ENCODE data around the gene CTXND1. TPM values are rescaled to one million over a fixed set of nuclear protein-coding genes. Genes with fewer than 3 reads are reported as not detected.

Gene CTXND1
- total RNA-seq, 1 donor from 2014 or later = not detected

GRCh38 chr15:80199869-80200268, 52.1 kb downstream of the CTXND1 start:
- Mint-ChIP-seq H3K27me3 (ENCODE audit: low read depth) (peaks cover 4% of the 10 kb centered on the region), H3K27ac (no peak overlapping the region), H3K4me1 (ENCODE audit: low read depth) (no peaks in the 10 kb centered on the region)

DNA sequence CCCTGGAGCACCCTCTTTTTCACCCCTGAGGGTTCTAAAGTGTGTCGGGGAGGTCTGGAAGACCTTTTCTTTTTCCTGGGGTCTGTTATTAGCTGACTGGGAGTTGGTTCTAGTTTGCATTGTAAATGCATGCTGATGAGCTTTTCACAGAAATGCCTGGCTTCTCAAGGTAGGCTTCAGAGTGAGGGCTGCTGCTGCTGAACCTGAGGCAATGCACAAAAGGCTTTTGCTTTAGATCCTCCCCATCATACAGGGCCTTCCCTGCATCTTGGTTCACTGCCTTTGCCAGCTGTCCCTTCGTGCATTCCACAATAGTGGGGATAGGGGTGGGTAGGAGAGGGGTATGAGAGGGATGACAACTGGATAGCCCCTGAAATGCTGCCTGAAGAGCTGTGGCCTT, 52.6 kb downstream of the CTXND1 start:
- no peaks in the 10 kb centered on the region for H3K9me3 Mint-ChIP-seq
- DNase-seq (ENCODE audit: low spot score) = no peak
- H3K27ac Mint-ChIP-seq = no peak overlapping the region
- no peaks in the 10 kb centered on the region for H3K4me1 Mint-ChIP-seq (ENCODE audit: low read depth)
- H3K4me3 Mint-ChIP-seq (ENCODE audit: low read depth) = no peak overlapping the region
- peaks cover 2% of the 10 kb centered on the region for H3K27me3 Mint-ChIP-seq (ENCODE audit: low read depth)
- intact Hi-C loops (cut with micrococcal nuclease) = no loop called here
- H3K36me3 Mint-ChIP-seq (ENCODE audit: low read depth) = no peaks in the 10 kb centered on the region

More at GRCh38 chr15:80199869-80200268, 52.1 kb downstream of the CTXND1 start:
- intact Hi-C loops (cut with micrococcal nuclease) = no loop called here
- Mint-ChIP-seq H3K36me3 (ENCODE audit: low read depth) (no peaks in the 10 kb centered on the region), H3K4me3 (ENCODE audit: low read depth) (no peak overlapping the region), H3K9me3 (no peaks in the 10 kb centered on the region)
- no peak for DNase-seq (ENCODE audit: low spot score)

GRCh38 chr15:80194914-80195313, 57.1 kb downstream of the CTXND1 start:
- H3K4me3 Mint-ChIP-seq (ENCODE audit: low read depth) = no peak overlapping the region
- DNase-seq (ENCODE audit: low spot score) = no peak
- no peaks in the 10 kb centered on the region for H3K9me3 Mint-ChIP-seq
- no peaks in the 10 kb centered on the region for H3K36me3 Mint-ChIP-seq (ENCODE audit: low read depth)
- intact Hi-C loops (cut with micrococcal nuclease) = no loop called here
- H3K4me1 Mint-ChIP-seq (ENCODE audit: low read depth) = no peaks in the 10 kb centered on the region
- H3K27me3 Mint-ChIP-seq (ENCODE audit: low read depth) = no peaks in the 10 kb centered on the region
- no peak overlapping the region for H3K27ac Mint-ChIP-seq

DNA sequence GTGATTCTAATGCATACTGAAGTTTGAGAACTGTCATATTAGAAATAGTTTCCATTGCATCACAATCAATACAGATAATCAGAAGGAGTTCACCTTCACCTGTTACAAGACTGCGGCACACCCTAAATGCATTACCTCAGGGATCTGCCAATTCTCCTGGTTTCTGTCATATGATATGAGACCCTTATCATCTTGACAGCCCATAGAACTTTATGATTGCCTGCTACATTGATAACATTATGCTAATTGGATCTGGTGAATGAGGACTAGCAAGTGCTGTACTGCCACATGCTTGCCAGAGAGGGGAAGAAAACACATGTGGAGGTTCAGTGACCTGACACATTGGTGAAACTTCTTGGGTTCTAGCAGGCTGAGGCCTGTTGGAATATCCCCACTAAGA, 57.8 kb downstream of the CTXND1 start:
- intact Hi-C loops (cut with micrococcal nuclease) = no loop called here
- DNase-seq (ENCODE audit: low spot score) = no peak
- Mint-ChIP-seq H3K9me3 (no peaks in the 10 kb centered on the region), H3K27ac (no peak overlapping the region), H3K36me3 (ENCODE audit: low read depth) (no peaks in the 10 kb centered on the region), H3K4me3 (ENCODE audit: low read depth) (no peak overlapping the region), H3K27me3 (ENCODE audit: low read depth) (no peaks in the 10 kb centered on the region), H3K4me1 (ENCODE audit: low read depth) (no peaks in the 10 kb centered on the region)

DNA sequence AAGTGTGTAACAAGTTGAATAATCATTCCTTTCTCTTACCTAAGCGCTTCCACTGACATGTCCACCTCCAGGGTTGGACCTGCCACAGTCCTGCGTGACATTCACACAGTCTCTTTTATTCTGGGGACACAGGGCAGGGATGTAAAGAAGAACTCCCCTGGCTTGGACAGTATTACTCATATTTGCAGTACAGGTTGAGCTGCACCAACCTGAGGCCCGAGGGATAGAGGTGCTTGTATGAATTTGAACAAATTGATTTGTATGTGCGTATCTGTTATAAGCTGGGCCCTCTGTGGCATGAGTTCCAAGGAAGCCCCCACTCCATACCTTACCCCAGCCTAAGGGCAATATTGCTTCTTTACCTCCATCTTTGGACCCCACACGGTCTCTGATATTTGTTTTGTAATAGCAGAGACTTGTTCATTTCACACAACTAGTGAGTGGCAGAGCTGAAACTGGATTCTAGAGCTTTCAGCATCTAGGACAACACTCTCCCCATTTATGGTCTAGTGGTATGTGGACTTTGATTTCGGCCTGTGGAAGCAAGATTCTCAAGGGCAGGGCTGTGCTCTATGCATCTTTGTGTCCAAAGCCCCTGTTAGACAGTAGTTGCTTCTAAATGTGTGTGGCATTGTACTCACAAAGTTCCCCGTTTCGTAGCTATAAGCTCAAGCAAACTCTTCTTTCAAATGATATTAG, 60.0 kb downstream of the CTXND1 start:
- Mint-ChIP-seq H3K4me3 (ENCODE audit: low read depth) (no peak overlapping the region), H3K27me3 (ENCODE audit: low read depth) (no peaks in the 10 kb centered on the region), H3K36me3 (ENCODE audit: low read depth) (peaks cover 8% of the 10 kb centered on the region), H3K4me1 (ENCODE audit: low read depth) (no peaks in the 10 kb centered on the region), H3K9me3 (no peaks in the 10 kb centered on the region), H3K27ac (no peak overlapping the region)
- intact Hi-C loops (cut with micrococcal nuclease) = no loop called here
- no peak for DNase-seq (ENCODE audit: low spot score)

- intact Hi-C loops (cut with micrococcal nuclease) = no loop called here
- H3K4me1 Mint-ChIP-seq (ENCODE audit: low read depth) = no peaks in the 10 kb centered on the region
- H3K4me3 Mint-ChIP-seq (ENCODE audit: low read depth) = no peak overlapping the region
- H3K9me3 Mint-ChIP-seq = no peaks in the 10 kb centered on the region
- H3K36me3 Mint-ChIP-seq (ENCODE audit: low read depth) = peaks cover 13% of the 10 kb centered on the region
- DNase-seq (ENCODE audit: low spot score) = no peak
- no peak overlapping the region for H3K27ac Mint-ChIP-seq
- H3K27me3 Mint-ChIP-seq (ENCODE audit: low read depth) = no peaks in the 10 kb centered on the region
Measured at GRCh38 chr15:80191198-80191597, 60.8 kb downstream of the CTXND1 start.

- H3K27ac Mint-ChIP-seq = no peak overlapping the region
- H3K9me3 Mint-ChIP-seq = no peaks in the 10 kb centered on the region
- H3K4me1 Mint-ChIP-seq (ENCODE audit: low read depth) = no peaks in the 10 kb centered on the region
- no peak overlapping the region for H3K4me3 Mint-ChIP-seq (ENCODE audit: low read depth)
- DNase-seq (ENCODE audit: low spot score) = no peak
- peaks cover 33% of the 10 kb centered on the region for H3K36me3 Mint-ChIP-seq (ENCODE audit: low read depth)
- intact Hi-C loops (cut with micrococcal nuclease) = no loop called here
- H3K27me3 Mint-ChIP-seq (ENCODE audit: low read depth) = no peaks in the 10 kb centered on the region
Measured at GRCh38 chr15:80188251-80188650, 63.8 kb downstream of the CTXND1 start.

DNA sequence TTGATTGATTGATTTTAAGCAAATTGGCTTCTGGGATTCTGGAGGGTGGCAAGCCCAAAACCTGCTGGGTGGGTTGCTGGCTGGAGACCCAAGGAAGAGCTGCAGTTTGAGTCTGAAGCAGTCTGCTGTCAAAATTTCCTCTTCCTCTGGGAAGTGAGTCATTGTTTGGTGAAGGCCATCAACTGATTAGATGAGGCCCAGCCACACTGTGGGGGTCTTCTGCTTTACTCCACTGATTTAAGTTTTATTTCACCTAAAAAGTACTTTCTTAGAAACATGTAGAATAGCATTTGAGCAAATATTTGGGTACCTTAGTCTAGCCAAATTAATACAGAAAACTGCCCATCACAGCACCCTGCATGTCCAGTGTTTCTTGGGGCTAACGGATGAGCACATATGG, 65.4 kb downstream of the CTXND1 start:
- intact Hi-C loops (cut with micrococcal nuclease) = no loop called here
- Mint-ChIP-seq H3K9me3 (no peaks in the 10 kb centered on the region), H3K27ac (no peak overlapping the region), H3K27me3 (ENCODE audit: low read depth) (no peaks in the 10 kb centered on the region), H3K4me1 (ENCODE audit: low read depth) (no peaks in the 10 kb centered on the region), H3K36me3 (ENCODE audit: low read depth) (peaks cover 43% of the 10 kb centered on the region), H3K4me3 (ENCODE audit: low read depth) (no peak overlapping the region)
- no peak for DNase-seq (ENCODE audit: low spot score)

DNA sequence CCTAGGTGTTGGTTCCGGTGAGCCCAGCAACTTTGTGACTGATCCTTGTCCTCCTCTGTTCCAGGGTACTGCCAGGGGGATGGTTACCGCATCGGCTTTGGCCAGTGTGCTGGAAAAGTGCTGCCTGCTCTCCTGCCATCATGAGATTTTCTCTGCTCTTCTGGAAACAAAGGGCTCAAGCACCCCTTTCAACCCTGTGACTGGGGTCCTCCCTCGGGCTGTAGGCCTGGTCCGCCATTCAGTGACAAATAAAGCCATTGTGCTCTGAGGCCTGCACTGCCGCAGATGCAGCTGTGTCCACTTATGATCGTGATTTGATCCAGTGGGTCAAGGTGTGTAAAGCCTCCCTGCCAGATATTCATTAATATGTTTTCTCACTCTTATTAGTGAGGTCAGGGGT, 65.9 kb downstream of the CTXND1 start:
- Mint-ChIP-seq H3K36me3 (ENCODE audit: low read depth) (peaks cover 45% of the 10 kb centered on the region), H3K9me3 (no peaks in the 10 kb centered on the region), H3K27me3 (ENCODE audit: low read depth) (no peaks in the 10 kb centered on the region), H3K4me3 (ENCODE audit: low read depth) (no peak overlapping the region), H3K4me1 (ENCODE audit: low read depth) (no peaks in the 10 kb centered on the region), H3K27ac (no peak overlapping the region)
- DNase-seq (ENCODE audit: low spot score) = no peak
- intact Hi-C loops (cut with micrococcal nuclease) = no loop called here

DNA sequence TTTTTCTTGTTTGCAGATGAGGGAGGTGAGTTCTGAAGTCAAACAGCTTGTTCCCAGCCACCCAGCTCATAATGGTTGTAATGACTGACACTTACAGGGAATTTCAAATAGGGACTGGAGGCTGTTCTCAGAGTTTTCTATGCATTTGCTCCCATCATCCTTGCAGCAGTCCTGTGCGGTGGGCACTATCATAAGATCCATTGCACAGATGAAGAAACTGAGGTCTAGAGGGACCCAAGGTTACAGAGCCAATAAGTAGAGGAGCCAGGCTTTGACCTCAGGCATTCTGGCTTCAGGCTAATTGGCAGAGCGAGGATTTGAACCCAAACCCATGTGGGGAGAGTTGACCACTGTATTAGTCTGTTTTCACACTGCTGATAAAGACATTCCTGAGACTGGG, 66.9 kb downstream of the CTXND1 start:
- no peak for DNase-seq (ENCODE audit: low spot score)
- Mint-ChIP-seq H3K36me3 (ENCODE audit: low read depth) (peaks cover 46% of the 10 kb centered on the region), H3K27me3 (ENCODE audit: low read depth) (no peaks in the 10 kb centered on the region), H3K4me1 (ENCODE audit: low read depth) (no peaks in the 10 kb centered on the region), H3K9me3 (no peaks in the 10 kb centered on the region), H3K27ac (no peak overlapping the region), H3K4me3 (ENCODE audit: low read depth) (no peak overlapping the region)
- intact Hi-C loops (cut with micrococcal nuclease) = no loop called here

DNA sequence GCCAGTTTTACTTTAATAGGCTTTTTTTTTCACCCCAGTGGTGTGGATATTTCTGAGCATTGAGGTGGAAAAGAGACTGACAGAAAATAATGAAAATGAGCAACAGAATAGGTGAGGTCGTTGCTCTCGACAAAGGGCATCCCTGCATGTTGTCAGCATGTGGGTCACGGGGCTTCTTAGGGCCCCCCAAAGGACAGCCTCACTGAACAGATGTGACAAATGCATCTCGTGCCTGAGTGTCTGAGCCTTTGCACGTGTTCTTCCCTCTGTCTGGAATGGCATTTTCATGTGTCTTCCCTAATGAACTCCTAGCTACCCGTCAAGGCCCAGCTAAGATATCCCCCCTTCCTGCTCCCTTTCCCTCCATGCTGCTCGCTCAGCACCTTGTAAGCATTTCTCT, 67.5 kb downstream of the CTXND1 start:
- H3K27me3 Mint-ChIP-seq (ENCODE audit: low read depth) = no peaks in the 10 kb centered on the region
- no peaks in the 10 kb centered on the region for H3K9me3 Mint-ChIP-seq
- H3K4me1 Mint-ChIP-seq (ENCODE audit: low read depth) = no peaks in the 10 kb centered on the region

GRCh38 chr15:80183886-80184285, 68.1 kb downstream of the CTXND1 start:
- no peak overlapping the region for H3K4me3 Mint-ChIP-seq (ENCODE audit: low read depth)
- no peak overlapping the region for H3K27ac Mint-ChIP-seq
- no peak for DNase-seq (ENCODE audit: low spot score)
- no peaks in the 10 kb centered on the region for H3K27me3 Mint-ChIP-seq (ENCODE audit: low read depth)
- H3K36me3 Mint-ChIP-seq (ENCODE audit: low read depth) = peaks cover 46% of the 10 kb centered on the region
- no peaks in the 10 kb centered on the region for H3K9me3 Mint-ChIP-seq
- H3K4me1 Mint-ChIP-seq (ENCODE audit: low read depth) = no peaks in the 10 kb centered on the region
- intact Hi-C loops (cut with micrococcal nuclease) = no loop called here

More for the DNA sequence above, 67.5 kb downstream of the CTXND1 start:
- intact Hi-C loops (cut with micrococcal nuclease) = no loop called here
- peaks cover 46% of the 10 kb centered on the region for H3K36me3 Mint-ChIP-seq (ENCODE audit: low read depth)
- H3K4me3 Mint-ChIP-seq (ENCODE audit: low read depth) = no peak overlapping the region
- no peak overlapping the region for H3K27ac Mint-ChIP-seq
- no peak for DNase-seq (ENCODE audit: low spot score)

DNA sequence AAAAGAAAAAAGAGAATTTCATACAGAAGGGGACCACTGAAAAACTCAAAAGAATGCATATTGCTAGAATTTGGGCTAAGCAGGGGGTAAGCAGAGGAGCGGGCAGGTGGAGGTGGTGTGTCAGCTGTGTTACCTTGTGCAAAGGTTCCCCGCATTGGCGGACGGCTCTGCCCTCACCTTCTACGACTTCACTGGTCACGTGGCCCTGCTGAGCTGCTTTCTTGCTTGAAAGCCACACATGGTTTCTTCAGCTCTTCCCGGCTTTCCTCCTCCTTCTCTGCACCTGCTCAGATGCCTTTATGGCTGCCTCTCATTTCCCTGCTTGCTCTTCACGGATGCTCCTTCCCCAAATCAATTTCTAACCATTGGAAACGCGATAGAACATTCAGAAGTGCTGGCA, 68.7 kb downstream of the CTXND1 start:
- H3K36me3 Mint-ChIP-seq (ENCODE audit: low read depth) = peaks cover 46% of the 10 kb centered on the region

More for the DNA sequence above, 68.7 kb downstream of the CTXND1 start:
- no peaks in the 10 kb centered on the region for H3K27me3 Mint-ChIP-seq (ENCODE audit: low read depth)
- no peaks in the 10 kb centered on the region for H3K9me3 Mint-ChIP-seq
- intact Hi-C loops (cut with micrococcal nuclease) = no loop called here
- DNase-seq (ENCODE audit: low spot score) = no peak
- no peak overlapping the region for H3K27ac Mint-ChIP-seq
- H3K4me1 Mint-ChIP-seq (ENCODE audit: low read depth) = no peaks in the 10 kb centered on the region
- H3K4me3 Mint-ChIP-seq (ENCODE audit: low read depth) = no peak overlapping the region
